IPS DF 19.7 (cell line): ENCODE measurements around the gene PUSL1.

Experiments used
- DNase-seq: peaks from one replicate; pipeline ENCODE4 v3.0.0-alpha.2; 2013; ENCODE audit warnings: low read depth, low spot score

Gene PUSL1

DNA sequence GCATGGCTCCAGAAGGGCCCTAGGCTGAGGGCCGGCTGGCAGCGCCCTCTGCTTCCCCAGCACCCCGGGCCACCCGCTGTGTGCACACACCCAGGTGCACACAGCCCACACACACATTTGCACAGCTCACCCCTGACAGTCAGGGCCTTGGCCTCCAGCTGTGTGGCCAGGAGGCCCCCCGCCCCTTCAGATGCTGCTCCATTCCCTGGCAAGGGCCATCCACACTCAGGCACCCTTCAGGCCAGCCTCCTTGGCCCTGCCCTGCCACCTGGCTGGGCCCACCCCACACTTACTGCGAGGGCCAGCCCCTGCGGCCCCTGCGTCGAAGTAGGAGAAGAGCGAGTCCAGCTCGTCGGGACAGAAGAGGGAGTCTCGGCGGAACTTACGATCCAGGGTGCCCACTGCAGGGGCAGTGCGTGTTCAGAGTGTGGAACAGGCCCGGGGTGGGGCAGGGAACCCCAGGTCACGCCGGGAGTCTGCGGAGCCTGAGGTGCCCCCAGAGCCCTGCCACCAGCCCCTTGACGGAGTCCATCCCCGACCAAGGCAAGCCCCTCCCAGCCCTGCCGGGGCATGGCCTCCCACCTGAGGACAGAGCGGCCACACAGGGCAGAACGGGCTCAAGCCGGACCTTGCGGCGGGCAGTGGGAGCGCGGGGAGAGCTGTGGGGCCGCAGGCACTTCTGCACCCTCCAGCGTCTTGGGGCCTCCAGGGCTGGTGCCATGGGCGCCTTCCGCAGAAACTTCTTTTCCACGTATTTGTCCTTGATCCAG lies 13.1 kb upstream of the PUSL1 start:
- DNase-seq = no peak

DNA sequence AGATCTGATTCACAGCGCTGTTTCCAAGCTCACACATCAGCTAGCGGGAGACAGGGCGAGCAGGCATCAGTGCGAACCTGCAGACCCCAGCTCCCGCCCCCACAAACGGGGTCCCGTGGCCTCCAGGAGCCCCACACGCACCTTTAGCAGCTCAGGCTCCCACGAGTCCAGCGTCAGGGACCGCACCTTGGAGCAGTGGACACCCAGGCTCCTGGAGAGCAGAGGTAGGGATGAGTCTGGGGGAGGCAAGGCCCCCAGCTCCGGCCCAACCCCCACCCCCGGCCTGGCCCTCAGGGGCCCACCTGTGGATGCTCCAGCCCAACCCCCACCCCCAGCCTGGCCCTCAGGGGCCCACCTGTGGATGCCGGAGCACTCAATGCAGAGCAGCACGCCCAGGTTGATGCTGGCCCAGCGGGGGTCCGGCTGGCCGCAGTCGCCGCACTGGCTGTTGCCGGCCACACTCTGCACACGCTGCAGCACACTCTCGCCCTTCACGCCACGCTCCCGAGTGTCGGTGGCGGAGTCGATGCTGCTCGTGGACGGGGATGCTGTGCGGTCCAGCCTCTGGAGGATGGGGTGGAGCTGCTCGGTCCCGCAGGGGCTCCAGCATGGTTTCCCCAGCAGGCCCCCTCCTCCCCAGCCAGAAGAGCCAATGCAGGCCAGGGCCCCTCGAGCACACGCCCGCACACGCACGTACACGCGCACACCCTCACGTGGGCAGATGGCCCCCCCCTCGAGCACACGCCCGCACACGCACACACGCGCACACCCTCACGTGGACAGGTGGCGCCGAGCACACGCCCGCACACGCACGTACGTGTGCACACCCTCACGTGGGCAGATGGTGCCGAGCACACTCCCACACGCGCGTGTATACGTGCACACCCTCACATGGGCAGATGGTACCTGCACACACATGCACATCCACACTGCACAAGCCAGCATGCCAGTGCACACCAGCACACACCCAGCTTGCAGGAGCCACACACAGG lies 12.0 kb upstream of the PUSL1 start:
- DNase-seq = no peak

DNA sequence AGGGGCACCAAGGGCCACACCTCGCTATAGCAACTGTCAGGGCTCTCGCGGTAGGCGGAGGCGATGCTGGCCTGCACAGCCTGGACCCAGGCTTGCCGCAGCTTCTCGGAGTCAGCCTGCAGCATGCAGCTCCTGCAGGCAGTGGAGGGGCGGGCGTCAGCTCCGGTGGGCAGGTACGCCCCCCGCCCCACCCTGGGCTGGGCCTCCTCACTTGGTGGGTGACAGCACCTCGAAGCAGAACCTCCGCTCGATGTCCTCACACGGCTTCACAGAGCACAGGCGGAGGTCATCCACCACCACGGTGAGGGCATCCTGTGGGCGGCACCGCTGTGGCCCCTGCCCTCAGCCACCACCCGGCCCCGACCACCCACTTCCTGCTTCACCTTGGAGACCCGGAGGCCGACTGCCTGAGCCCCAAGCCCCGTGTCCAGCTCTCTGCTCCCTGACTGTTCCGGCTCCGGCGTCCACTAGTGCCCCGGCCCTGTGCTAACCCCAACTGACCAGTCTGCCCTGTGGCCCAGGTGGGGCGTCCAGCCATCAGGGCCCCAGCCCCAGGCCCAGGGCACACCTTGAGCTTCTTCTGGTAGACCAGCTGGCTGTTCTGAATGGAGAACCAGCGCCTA lies 10.5 kb upstream of the PUSL1 start:
- no peak for DNase-seq

DNA sequence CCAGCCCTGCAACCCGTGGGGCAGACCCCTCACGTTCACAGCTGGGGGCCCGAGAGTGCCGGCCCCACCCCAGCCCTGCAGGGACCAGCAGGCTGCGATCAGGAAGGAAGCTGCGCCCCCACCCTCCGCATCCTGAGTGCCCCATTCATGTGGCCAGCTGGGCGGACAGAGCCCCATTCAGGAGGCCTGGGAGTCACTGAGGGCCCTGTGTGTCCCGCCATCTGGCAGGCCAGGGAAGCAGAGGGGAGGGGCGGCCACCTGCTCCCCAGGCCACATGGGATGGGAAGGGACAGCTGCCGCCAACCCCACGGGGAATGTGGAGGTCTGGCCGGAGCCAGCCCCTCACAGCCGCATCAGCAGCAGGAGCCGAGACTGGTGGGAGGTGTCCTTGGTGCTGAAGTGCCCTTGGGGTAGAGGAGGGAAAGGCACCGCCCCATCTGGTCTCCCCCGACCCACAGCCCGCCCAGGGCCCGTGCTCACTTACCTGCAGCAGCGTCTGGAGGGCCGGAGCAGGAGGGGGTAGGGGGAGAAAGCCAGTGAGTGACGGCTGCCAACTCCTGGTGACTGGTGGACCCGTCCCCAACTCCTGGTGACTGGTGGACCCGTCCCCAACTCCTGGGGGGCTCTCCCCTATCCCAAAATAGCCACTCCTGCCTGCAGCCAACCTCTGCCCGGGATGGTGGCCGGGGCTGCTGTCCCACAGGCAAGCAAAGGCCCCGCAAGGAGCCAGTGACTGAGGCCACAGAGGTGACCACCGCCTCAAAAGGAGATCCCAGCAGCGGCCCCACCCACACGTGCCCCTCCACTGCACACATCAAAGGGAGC lies 9.3 kb upstream of the PUSL1 start:
- no peak for DNase-seq

DNA sequence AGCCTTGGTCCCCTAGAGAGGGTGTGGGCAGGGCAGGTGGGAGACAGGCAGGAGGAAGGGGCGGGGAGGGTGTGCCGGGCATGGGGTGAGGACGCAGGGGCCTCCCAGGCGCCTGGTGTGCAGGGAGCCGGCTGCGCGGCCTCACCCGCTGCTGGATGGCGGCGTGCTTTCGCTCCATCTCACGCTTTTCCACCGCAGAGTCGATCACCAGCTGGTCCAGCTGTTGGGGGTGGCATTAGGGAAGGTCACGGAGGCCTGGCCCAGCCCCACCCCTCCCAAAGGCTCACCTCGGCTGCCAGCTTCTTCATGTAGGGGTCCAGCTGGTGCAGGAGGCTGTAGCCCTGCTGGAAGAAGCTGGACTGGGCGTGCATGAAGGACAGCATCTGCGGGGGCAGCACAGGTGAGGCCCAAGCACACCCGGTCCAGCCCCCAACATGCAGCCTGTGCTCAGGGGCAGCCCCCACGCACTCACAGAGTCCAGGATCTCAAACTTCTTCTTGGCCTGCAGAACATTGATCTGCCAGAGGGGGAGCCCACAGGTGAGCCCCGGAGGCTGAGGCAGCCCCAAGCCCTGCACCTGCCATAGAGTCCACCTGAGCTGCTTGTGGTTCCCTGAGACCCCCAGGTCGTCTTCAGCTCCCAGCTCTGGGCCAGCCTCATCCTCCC lies 8.6 kb upstream of the PUSL1 start:
- no peak for DNase-seq

DNA sequence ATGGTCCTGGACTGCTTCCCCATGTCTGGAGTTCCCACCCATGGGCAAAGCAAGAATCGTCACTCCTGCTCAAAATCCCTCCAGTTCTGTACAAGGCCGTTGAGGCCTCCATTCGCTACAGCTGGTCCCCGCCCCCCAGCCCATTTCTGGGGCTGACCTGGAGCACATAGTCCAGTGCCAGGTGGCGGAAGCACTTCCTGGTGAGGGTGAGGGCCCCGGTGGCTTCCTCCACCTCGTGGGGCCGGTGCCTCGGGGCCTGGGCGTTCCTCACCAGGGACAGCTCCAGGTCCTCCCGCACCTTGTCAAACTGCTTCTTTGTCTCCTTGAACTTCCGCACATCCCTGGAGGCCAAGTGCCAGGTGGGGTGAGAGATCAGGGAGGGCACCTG lies 8.1 kb upstream of the PUSL1 start:
- no peak for DNase-seq

DNA sequence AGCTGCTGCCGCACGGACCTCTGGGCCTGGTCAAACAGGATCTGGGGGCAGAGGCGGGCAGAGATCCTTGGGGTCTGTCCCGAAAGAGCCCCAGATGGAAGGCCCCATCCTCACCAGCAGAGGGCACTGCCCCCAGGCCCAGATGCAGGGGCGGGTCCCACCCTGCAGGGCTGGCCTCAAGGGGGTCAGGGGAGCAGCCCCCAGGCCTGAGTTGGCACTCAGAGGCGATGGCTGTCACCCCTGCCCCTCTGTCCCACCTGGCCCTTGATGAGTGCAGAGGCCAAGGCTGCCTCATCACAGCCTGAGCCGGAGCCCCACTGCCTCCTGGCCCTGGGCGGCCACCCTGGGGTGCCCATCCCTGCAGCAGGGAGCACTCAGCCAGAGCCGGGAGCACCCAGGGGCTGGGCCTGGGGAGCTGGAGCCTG lies 6.4 kb upstream of the PUSL1 start:
- DNase-seq = no peak

DNA sequence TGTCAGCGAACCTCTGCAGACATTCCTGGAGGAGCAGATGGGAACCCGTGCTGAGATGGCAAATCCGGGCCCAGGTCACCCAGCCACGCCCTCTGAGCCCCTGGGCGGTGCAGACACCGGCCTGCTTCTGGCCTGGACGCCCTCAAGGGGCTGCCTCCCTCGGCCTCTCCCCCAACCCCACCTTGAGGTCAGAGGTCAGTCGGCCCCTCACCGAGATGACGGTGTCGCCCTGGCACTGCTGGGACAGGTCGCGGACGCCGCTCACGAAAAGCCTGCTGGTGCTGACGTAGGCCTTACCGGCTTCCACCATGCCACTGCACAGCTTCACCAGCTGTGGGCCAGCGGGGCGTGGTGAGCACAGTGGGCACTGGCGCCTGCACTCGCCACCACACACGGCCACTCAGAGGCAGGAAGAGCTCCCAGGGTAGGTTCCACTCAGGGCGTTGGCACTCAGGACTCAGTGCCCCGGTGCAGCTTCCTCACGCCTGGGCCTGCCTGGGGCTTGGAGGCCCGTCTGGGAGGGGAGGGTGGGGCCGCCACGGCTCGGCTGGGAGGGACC lies 5.4 kb upstream of the PUSL1 start:
- no peak for DNase-seq

DNA sequence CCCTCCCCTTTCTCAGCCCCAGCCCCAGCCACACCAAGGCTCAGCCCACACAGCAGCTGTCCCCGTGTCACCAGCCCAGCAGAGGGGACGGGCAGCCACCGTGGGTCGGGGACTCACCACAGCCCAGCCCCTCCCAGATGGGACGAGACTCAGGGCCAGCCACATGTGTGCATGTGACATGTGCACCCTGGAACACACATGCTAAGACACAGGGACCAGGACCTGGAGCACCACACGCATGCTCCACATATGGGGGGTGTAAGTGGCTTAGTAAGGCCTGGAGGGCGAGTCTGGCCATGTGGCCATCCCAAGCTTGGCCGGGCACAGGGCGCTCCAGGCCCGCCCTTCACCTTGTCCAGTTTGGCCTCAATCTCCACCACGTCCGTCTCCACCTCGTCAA lies 4.7 kb upstream of the PUSL1 start:
- DNase-seq = no peak

DNA sequence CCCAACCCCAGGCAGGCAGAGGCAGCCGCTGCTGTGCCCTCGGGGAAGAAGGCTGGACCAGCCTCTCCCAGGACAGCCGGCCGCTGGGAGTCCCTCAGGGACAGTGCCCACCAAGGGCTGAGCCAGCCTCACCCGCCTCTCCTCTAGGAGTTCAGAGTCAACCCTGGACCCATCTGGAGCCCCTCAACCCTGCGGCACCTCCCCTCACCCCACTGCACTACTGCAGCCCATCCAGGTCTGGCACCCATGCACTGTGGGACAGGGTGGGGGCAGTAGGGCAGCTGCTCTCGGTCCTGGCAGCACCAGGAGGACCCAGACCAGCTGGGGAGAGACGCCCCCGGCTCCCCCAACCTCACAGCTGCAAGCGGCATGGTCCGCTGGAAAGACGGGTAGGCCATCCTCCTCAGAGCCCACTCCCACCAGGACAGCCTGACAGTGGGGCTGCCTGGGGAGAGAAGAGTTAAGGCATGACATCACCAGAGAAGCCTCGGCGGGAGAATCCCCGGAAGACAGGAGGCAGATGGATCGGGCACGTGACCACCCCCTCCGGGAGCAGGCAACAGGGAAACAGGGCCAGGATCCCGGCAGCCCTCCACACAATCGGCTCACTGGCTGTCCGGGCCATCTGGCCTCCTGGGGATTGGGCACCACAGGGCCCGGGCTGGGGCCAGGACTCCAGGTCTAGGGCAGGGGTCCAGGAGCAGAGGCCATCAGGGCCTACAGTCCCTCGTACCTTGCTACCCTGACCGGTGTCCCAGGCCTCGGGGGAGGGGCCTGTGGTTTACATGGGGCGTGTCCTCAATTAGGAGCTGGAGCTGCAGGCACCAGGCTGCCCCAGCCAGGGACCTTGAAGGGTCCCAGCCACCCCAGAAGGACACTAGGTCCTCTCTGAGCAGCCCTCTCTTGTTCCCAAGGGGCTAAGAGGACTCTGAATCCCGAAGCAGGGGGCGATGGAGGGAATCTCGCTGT lies 3.8 kb upstream of the PUSL1 start:
- DNase-seq = no peak

DNA sequence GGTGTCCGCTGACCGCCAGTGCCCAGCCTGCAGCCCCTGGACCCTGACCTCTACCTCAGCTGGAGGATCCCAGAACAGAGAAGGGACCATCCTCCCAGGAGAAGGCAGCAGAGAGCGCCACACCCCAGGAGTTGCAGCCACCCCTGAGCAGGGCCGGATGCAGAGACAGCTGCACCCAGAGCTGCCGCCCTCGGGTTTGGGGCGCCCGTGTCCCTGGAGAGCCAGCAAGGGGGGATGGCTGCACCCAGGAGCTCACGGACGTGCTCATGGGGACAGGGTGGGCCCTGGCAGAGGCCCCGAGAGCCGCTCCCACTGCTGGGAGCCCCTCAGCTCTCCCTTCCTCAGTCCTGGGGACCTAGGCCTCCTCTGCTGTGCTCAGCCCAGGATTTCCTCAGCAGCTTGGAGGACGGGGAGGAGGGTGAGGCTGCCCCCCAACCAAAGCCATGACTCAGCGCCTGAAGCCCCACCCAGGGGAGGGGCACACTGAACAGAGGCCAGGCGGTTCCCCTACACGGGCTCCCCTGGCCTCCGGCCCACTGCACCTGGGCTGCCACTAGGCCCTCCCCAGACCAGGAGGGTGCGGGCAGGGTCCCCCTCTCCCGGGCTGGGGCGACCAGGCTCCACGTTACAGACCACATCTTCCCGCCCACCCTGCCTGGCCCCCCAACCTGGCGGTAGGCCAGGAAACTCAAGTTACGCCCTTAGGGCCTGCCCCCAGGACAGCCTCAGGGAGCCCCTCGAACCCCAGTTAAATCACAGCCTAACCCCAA lies 2.9 kb upstream of the PUSL1 start:
- DNase-seq = no peak

DNA sequence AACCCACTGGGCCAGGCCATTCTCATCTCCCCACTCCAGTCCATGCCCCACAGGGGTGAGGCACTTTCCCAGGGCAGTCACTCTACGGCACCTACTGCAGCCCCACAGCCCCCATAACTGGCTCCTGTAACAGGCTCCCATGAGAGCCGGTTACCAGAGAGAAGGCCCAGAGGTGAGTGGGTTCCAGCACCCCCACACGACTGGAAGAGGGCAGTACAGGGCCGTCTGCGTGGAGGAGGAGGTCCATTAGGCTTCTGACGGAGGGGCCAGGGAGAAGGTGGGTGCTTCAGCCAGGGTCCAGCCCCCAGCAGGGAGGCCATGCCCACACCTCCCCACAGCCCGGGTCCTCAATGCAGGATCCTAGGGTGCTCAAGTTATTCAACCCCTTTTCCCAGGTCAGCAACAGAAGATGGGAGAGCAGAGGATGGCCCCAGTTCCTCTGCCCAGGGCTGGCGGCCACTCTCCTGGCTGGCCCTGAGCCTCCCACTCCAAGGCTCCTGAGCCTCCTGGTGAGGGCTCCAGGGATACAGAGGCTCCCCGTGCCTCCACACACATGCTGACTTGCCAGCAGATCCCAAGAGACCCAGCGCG lies 2.2 kb upstream of the PUSL1 start:
- no peak for DNase-seq

DNA sequence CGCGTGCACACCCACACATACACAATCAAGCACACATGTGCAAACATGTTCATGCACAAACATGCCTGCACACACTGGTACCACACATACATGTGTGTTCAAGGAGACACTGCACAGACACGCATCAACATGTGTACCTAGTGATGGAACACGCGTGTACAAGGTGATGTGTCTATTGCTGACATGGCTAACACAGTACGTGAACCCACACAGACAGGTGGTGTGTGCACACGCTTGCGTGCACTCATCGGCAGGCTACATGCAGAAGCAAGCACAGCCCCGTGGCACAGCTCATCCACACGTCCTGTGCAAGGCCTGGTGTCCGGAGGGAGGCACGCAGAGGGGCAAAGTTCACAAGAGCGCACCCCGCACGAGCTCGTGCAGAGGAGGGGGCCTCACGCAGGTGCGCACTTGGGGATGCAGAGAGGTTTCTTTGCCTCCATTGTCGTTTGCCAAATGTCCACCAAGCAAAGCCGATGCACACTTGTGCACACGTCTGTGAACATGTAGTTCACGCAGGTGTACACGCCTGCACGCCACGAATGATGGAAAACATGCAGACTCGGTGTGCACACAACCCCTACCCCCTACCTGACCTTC lies 1.6 kb upstream of the PUSL1 start:
- DNase-seq = no peak

DNA sequence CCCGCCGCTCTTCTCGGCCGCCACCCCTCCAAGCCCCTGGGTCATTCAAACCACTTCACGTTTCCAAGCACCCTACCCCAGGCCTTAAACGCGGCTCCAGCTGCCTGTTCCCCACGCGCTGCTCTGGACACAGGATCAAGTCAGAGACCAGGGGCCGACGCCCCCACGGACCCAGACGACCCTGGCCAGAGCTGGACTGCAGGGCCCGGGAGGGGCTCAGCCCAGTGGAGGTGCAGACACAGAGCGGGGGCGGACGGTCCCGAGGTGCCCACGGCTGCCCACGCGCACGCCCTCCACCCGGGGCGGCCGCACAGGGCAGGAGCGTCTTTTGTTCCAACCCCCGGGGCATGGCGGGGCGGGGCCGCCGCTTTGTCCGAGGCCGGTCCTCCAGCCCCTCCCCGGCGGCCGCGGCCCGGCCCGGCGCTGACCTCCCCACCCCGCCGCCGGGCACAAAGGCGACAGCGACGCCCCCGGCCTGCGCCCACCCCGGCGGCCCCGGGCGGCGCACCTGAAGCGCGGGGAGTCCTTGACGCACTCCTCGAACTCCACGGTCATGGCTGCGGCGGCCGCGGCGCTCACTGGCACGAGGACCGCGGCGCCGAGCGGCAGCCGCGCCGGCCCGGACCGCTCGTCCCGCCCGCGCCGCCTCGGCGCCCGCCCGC lies 1.0 kb upstream of the PUSL1 start:
- no peak for DNase-seq

DNA sequence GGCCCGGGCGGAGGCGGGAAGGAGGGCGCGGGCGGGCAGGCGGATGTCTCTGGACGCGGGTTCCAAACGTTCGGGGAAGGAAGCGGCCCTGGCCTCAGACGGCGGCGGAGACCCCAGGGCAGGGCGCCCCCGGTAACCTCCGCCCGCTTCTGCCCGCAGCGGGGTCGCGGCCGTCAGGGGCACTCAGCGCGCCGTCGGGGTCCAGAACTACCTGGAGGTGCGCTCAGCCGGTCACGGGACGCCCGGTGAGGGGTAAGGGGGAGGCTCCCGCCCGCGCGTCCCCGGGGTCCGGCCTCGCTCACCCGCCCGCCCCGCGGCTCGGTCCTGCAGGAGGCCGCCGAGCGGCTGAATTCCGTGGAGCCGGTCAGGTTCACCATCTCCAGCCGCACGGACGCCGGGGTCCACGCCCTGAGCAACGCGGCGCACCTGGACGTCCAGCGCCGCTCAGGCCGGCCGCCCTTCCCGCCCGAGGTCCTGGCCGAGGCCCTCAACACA lies 406 bp downstream of the PUSL1 start:
- no peak for DNase-seq

DNA sequence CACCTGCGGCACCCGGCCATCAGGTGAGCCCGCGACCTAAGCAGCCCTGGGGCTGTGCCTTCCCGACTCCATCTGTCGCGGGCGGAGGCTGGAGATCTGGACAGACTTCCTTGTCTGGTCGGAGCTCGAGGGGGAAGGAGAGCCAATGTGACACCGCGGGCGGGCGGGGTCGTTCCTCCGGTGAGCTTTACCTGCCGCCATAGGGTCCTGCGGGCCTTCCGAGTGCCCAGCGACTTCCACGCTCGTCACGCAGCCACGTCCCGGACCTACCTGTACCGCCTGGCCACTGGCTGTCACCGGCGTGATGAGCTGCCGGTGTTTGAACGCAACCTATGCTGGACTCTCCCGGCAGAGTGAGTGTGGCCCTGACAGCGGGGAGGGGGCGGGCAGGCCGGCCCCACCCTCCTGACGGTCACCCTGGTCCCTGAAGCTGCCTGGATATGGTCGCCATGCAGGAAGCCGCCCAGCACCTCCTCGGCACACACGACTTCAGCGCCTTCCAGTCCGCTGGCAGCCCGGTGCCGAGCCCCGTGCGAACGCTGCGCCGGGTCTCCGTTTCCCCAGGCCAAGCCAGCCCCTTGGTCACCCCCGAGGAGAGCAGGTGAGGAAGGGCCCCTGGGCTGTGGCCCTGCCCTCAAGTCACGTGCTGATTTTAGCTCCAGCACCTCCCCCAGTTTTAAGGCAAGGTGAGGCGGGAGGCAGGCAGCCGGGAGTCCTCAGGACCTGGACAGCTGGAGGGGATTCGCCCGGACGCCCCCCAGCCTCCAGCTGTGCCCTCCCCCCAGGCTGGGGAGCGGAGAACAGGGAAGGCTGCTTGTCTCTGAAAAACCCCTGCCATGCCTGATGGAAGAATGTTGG lies 1.1 kb downstream of the PUSL1 start:
- DNase-seq = no peak
